Gastrocnemius medialis (tissue), 4 donors: ENCODE measurements around the gene MARCHF2. TPM values are rescaled to one million over a fixed set of nuclear protein-coding genes. Genes with fewer than 3 reads are reported as not detected.
A peak's percentile ranks its signal among the peaks of the same experiment; 100 is the strongest.

Experiments used
- ATAC-seq, 2 donors: fragments of 150-250 bp; one replicate each; pipeline ENCODE4 v1.9.1; 2016
- DNase-seq, 2 donors: peaks; one replicate each; pipeline ENCODE4 v3.0.0-alpha.2; 2019
- H3K27ac ChIP-seq, 4 donors: fragments of 200-600 bp; sonication (generic); 1 replicate in 1 of 4; 2 replicates in 3 of 4; pipeline ENCODE4 v1.5.1; 2016 to 2018; ENCODE audit warnings: mild to moderate bottlenecking in 2 of 4, moderate library complexity in 1 of 4
- H3K27me3 ChIP-seq, 3 donors: fragments of 200-600 bp; sonication (generic) in 2 of 3; 1 replicate in 1 of 3; 2 replicates in 2 of 3; pipeline versions ENCODE4 v1.5.1 to v1.6.0; 2016 to 2019; ENCODE audit warnings: mild to moderate bottlenecking in 1 of 3, moderate library complexity in 1 of 3
- H3K36me3 ChIP-seq, 2 donors: fragments of 200-600 bp; sonication (generic) in 1 of 2; one replicate each; pipeline ENCODE4 v1.5.1; 2017 to 2018
- H3K4me1 ChIP-seq, 2 donors: fragments of 200-600 bp; sonication (generic) in 1 of 2; one replicate each; pipeline ENCODE4 v1.5.1; 2016 to 2017; ENCODE audit warnings: mild to moderate bottlenecking in 2 of 2
- H3K4me3 ChIP-seq, 4 donors: fragments of 200-600 bp; sonication (generic) in 3 of 4; 1 replicate in 1 of 4; 2 replicates in 3 of 4; pipeline ENCODE4 v1.5.1; 2016 to 2019; ENCODE audit warnings: mild to moderate bottlenecking in 2 of 4
- H3K9me3 ChIP-seq, 3 donors: fragments of 200-600 bp; sonication (generic) in 2 of 3; 1 replicate in 1 of 3; 2 replicates in 2 of 3; pipeline ENCODE4 v1.5.1; 2016 to 2019
- POLR2A ChIP-seq, 2 donors: fragments of 450-650 bp; IDR thresholded peaks; one replicate each; pipeline ENCODE4 v1.6.1; 2017; ENCODE audit warnings: antibody characterized with exemption in 2 of 2, mild to moderate bottlenecking in 2 of 2, moderate library complexity in 2 of 2
- in situ Hi-C, 4 donors: fragments of 200-750 bp; cut with MboI; loops; one replicate each; pipeline versions ENCODE4 v1.15.0 to v1.8.0; 2017; ENCODE audit warnings: low sequenced_read_pairs in 4 of 4
- intact Hi-C: fragments of 100-400 bp; cut with DNase I; formaldehyde crosslinking; loops from one replicate; pipeline ENCODE4 v1.15.1; 2023; ENCODE audit warnings: low total_unique reads
- microRNA-seq, 2 donors: library from miRNA; unstranded; fragments of <30 nt; microRNA quantifications; one replicate each; pipeline ENCODE4, GENCODE V29; 2016; ENCODE audit warnings: borderline replicate concordance in 2 of 2
- total RNA-seq, 4 donors: library from RNA; depleted of rRNA; stranded (reverse); fragments of >200 nt; gene quantifications; one replicate each; pipeline versions ENCODE4 v1.1.0 to v1.2.3, GENCODE V29; 2016
- TF ChIP-seq, protein P1 (sequence below), 5 experiments: fragments of 450-650 bp in 3 of 5; fragments of 200-600 bp in 2 of 5; sonication (generic) in 2 of 5; IDR thresholded peaks in 4 of 5; conservative IDR thresholded peaks in 1 of 5; 1 replicate in 4 of 5; 2 replicates in 1 of 5; pipeline ENCODE4 v1.5.1; 2016 to 2019; ENCODE audit warnings: antibody characterized with exemption in 5 of 5, mild to moderate bottlenecking in 3 of 5, moderate library complexity in 3 of 5

The MARCHF2 gene
- total RNA-seq, 4 donors from 2014 or later: 173 to 183 (median 176) TPM

DNA sequence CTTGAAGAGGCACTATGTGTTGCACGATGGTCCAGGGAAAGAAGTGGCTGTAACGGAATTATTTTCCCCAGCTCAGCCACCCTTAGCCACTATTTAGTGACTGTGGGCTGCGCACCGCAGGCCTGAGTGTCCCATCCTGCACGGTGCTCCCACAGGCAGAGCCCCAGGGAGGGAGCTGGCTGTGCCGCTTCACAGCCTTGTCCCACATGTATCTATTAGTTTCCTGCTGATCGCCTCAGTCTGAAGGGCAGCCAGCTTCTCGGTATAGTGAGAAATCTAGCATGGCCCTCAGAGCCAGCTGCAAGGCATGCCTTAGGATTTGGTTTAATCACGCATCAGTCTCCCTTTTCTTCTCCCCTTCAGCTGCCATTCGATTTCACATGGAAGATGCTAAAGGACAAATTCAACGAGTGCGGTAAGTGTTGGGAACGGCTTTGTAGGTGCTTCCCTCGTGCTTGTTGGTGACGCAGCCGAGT, 73.6 kb downstream of the MARCHF2 start:
- ATAC-seq (no peak), DNase-seq (no peak)
- Histone ChIP-seq H3K9me3 (no peaks in the 10 kb centered on the region), H3K27me3 (no peaks in the 10 kb centered on the region), H3K36me3 (peaks cover 0 to 67% of the 10 kb centered on the region in 2 donors), H3K27ac (peak overlapping the region in 1 of 4 donors; percentile 12), H3K4me3 (no peak overlapping the region), H3K4me1 (peaks cover 8% of the 10 kb centered on the region in 2 donors)
- intact Hi-C loops (no loop called here), in situ Hi-C loops (no loop called here)
- no peak for TF ChIP-seq POLR2A (IDR thresholded peaks at IDR 0.05)
- TF ChIP-seq, protein P1, sequence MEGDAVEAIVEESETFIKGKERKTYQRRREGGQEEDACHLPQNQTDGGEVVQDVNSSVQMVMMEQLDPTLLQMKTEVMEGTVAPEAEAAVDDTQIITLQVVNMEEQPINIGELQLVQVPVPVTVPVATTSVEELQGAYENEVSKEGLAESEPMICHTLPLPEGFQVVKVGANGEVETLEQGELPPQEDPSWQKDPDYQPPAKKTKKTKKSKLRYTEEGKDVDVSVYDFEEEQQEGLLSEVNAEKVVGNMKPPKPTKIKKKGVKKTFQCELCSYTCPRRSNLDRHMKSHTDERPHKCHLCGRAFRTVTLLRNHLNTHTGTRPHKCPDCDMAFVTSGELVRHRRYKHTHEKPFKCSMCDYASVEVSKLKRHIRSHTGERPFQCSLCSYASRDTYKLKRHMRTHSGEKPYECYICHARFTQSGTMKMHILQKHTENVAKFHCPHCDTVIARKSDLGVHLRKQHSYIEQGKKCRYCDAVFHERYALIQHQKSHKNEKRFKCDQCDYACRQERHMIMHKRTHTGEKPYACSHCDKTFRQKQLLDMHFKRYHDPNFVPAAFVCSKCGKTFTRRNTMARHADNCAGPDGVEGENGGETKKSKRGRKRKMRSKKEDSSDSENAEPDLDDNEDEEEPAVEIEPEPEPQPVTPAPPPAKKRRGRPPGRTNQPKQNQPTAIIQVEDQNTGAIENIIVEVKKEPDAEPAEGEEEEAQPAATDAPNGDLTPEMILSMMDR (IDR thresholded peaks at IDR 0.05 in 4 of 5, conservative IDR thresholded peaks at IDR 0.05 in 1 of 5): no peak

DNA sequence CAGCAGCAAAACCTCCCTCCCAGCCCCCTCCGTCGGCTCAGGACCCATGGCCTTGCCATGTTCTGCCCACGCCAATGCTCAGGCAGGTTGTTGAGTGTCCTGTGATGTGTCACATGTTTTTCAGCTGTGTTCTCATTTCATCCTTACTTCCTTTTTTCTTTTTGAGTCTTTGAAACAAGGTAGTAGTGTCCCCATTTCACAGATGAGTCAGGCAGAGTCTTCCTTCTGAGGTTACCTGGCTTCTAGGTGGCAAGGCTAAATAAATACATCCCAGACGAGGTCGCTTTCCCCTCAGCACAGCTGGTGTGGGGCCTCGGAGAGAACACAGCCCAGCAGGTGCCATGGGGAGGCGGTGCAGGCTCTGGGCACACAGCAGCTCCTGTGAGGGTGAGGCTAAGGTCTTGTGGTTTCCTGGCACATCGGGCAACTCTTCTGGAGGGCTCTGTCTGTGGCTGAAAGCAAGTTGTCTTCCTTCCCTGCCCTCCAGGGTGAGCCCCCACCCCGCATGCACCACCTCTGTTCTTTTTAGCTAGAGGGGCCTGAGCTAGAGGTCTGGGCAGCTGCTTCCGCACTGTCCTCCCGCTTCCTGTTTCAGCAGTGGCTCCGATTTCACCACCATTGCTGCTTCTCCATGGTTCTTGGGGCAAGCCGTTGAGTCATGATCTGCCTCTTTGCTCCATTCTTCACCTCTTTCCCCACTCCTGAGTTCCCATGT, 74.2 kb downstream of the MARCHF2 start:
- intact Hi-C loops (no loop called here), in situ Hi-C loops (no loop called here)
- Histone ChIP-seq H3K27me3 (no peaks in the 10 kb centered on the region), H3K36me3 (peaks cover 0 to 67% of the 10 kb centered on the region in 2 donors), H3K27ac (peak overlapping the region in 1 of 4 donors; percentile 12), H3K4me3 (no peak overlapping the region), H3K4me1 (peaks cover 2 to 5% of the 10 kb centered on the region in 2 donors), H3K9me3 (no peaks in the 10 kb centered on the region)
- ATAC-seq (no peak), DNase-seq (peak in 1 of 2 donors; percentile 32)
- TF ChIP-seq, protein P1 (IDR thresholded peaks at IDR 0.05 in 4 of 5, conservative IDR thresholded peaks at IDR 0.05 in 1 of 5): no peak
- no peak for TF ChIP-seq POLR2A (IDR thresholded peaks at IDR 0.05)

DNA sequence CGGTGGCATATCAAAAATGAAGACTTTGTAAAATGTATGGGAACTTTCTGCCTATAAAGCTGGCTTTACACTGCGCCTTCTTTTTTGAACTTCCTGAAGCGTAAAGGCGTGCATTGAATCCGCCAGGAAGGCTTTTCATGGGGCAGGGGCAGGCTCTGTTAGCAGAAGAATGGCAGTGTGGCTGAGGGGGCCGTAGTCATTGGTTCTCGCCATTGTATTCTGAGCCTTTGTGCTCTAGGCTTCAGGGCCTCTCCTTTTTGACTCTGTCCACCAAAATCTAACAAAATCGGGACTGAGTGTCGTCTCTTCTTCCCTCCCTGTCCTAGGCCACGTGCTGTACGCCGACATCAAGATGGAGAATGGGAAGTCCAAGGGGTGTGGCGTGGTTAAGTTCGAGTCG, 75.3 kb downstream of the MARCHF2 start:
- no peaks in the 10 kb centered on the region for H3K9me3 ChIP-seq
- H3K36me3 ChIP-seq: peaks cover 0 to 60% of the 10 kb centered on the region in 2 donors
- in situ Hi-C loops (no loop called here), intact Hi-C loops (no loop called here)
- TF ChIP-seq POLR2A (IDR thresholded peaks at IDR 0.05): no peak
- TF ChIP-seq, protein P1 (IDR thresholded peaks at IDR 0.05 in 4 of 5, conservative IDR thresholded peaks at IDR 0.05 in 1 of 5): no peak
- DNase-seq: no peak
- H3K27ac ChIP-seq: no peak overlapping the region
- no peak for ATAC-seq
- no peaks in the 10 kb centered on the region for H3K4me1 ChIP-seq
- no peaks in the 10 kb centered on the region for H3K27me3 ChIP-seq
- no peak overlapping the region for H3K4me3 ChIP-seq

Small RNA genes within 50 kb of the gene (microRNA-seq; reads per million reads assigned to microRNA genes)
- gene MIR4999: 3.4 to 3.5 reads per million in 2 donors

Other genes starting within 250 kb of the MARCHF2 start
- gene CERS4, start 203.9 kb upstream of the MARCHF2 start, total RNA-seq: 1 to 10 TPM; 2.1 to 4.0 (median 2.7) TPM
- 10 to 100 TPM; 49.8 to 85.3 (median 66.1) TPM for gene CD320, start 104.9 kb upstream of the MARCHF2 start, total RNA-seq
- gene NDUFA7, start 91.9 kb upstream of the MARCHF2 start, total RNA-seq: 100 to 1,000 TPM in 1 of 4 donors, 10 to 100 TPM in 3; 75.3 to 129 (median 87.7) TPM
- 100 to 1,000 TPM; 248 to 436 (median 313) TPM for gene RPS28, start 91.8 kb upstream of the MARCHF2 start, total RNA-seq
- gene KANK3, start 70.0 kb upstream of the MARCHF2 start, total RNA-seq: 10 to 100 TPM in 3 of 4 donors, 1 to 10 TPM in 1; 7.1 to 16.0 (median 13.7) TPM
- 10 to 100 TPM; 19.7 to 91.8 (median 41.9) TPM for gene ANGPTL4, start 49.1 kb upstream of the MARCHF2 start, total RNA-seq
- gene RAB11B, start 22.9 kb upstream of the MARCHF2 start, total RNA-seq: 10 to 100 TPM; 13.4 to 42.9 (median 31.0) TPM
- 10 to 100 TPM; 42.5 to 74.6 (median 57.8) TPM for gene HNRNPM, start 31.7 kb downstream of the MARCHF2 start, total RNA-seq
- gene PRAM1, start 89.3 kb downstream of the MARCHF2 start, total RNA-seq: under 1 TPM in 2 of 4 donors, not detected in 2; 0.16 to 0.27 TPM
- gene ZNF414, start 100.9 kb downstream of the MARCHF2 start, total RNA-seq: 10 to 100 TPM in 1 of 4 donors, 1 to 10 TPM in 3; 4.7 to 13.3 (median 6.9) TPM
- gene MYO1F, start 164.1 kb downstream of the MARCHF2 start, total RNA-seq: 1 to 10 TPM in 3 of 4 donors, under 1 TPM in 1; 0.24 to 4.0 (median 1.8) TPM
- 1 to 10 TPM; 2.2 to 7.7 (median 3.6) TPM for gene ADAMTS10, start 197.4 kb downstream of the MARCHF2 start, total RNA-seq
- gene NFILZ, start 217.3 kb downstream of the MARCHF2 start, total RNA-seq: not detected